Endodermal cell (in vitro differentiated cells): ENCODE data around the gene LRMDA. TPM values are rescaled to one million over a fixed set of nuclear protein-coding genes. Genes with fewer than 3 reads are reported as not detected.

Source experiments
- DNase-seq: peaks from one replicate; pipeline ENCODE4 v3.0.0-alpha.2; 2017
- H3K27ac ChIP-seq: 2 replicates; pipeline ENCODE4 v1.5.1; 2013; ENCODE audit warnings: mild to moderate bottlenecking, low read depth, low read length, moderate library complexity
- H3K27me3 ChIP-seq: 2 replicates; pipeline ENCODE4 v1.6.1; 2013; ENCODE audit warnings: mild to moderate bottlenecking, low read length, moderate library complexity; ENCODE audit not compliant: insufficient read depth, control insufficient read depth, poor library complexity, severe bottlenecking
- H3K36me3 ChIP-seq: 2 replicates; pipeline ENCODE4 v1.7.0; 2013; ENCODE audit warnings: mild to moderate bottlenecking, low read length, moderate library complexity; ENCODE audit not compliant: control insufficient read depth, insufficient read depth
- H3K4me1 ChIP-seq: one replicate; pipeline ENCODE4 v1.7.0; 2013; ENCODE audit warnings: low read length; ENCODE audit not compliant: control insufficient read depth, insufficient read depth
- H3K4me3 ChIP-seq: 2 replicates; pipeline ENCODE4 v1.5.1; 2013; ENCODE audit warnings: mild to moderate bottlenecking, low read length, moderate library complexity
- H3K9ac ChIP-seq: 2 replicates; pipeline ENCODE4 v1.6.1; 2013; ENCODE audit warnings: mild to moderate bottlenecking, low read length, moderate library complexity; ENCODE audit not compliant: poor library complexity, severe bottlenecking; ENCODE audit errors: extremely low read depth
- H3K9me3 ChIP-seq: 2 replicates; pipeline ENCODE4 v1.6.1; 2013; ENCODE audit warnings: mild to moderate bottlenecking, low read length, moderate library complexity; ENCODE audit not compliant: control insufficient read depth
- H3K27ac Mint-ChIP-seq: 2 replicates; pipeline ENCODE4 v1.8.0; 2020; ENCODE audit warnings: mixed read lengths
- H3K27me3 Mint-ChIP-seq: 2 replicates; pipeline ENCODE4 v1.8.0; 2021; ENCODE audit warnings: mild to moderate bottlenecking, mixed read lengths; ENCODE audit not compliant: insufficient read depth
- H3K36me3 Mint-ChIP-seq: 2 replicates; pipeline ENCODE4 v1.8.0; 2020; ENCODE audit warnings: low read depth, mixed read lengths
- H3K4me1 Mint-ChIP-seq: 2 replicates; pipeline ENCODE4 v1.8.0; 2020; ENCODE audit warnings: mixed read lengths
- H3K4me3 Mint-ChIP-seq: 2 replicates; pipeline ENCODE4 v1.8.0; 2020; ENCODE audit warnings: mild to moderate bottlenecking, moderate library complexity, mixed read lengths
- H3K9me3 Mint-ChIP-seq: 2 replicates; pipeline ENCODE4 v1.8.0; 2020; ENCODE audit warnings: mild to moderate bottlenecking, mixed read lengths
- WGBS, 2 experiments: methylation state at CpG; one replicate each; pipeline versions ENCODE4 v1.1.5 to v1.1.7; 2013; ENCODE audit warnings: missing lambda C conversion rate in 2 of 2, mixed read lengths in 1 of 2; ENCODE audit not compliant: insufficient coverage in 1 of 2, insufficient read length in 1 of 2; 5-methylcytosine and 5-hydroxymethylcytosine counted together
- total RNA-seq, 2 donors: library from RNA; stranded (reverse); fragmentation: NEBNext Ultra II Directional in 1 of 2; extraction: Animal tissue kit (Norgen Biotek cat#: 25700) in 1 of 2; gene quantifications; 2 replicates in 1 of 2; 3 replicates in 1 of 2; pipeline ENCODE4 v1.2.1, GENCODE V29; 2021
- TF ChIP-seq, protein P1 (sequence below): fragments of 200-600 bp; sonication (generic); conservative IDR thresholded peaks from 2 replicates; pipeline ENCODE4 v1.5.0; 2021; ENCODE audit warnings: antibody characterized with exemption, mild to moderate bottlenecking

The LRMDA gene
- total RNA-seq, 2 donors from 2014 or later = 1.7 to 5.1 TPM

DNA sequence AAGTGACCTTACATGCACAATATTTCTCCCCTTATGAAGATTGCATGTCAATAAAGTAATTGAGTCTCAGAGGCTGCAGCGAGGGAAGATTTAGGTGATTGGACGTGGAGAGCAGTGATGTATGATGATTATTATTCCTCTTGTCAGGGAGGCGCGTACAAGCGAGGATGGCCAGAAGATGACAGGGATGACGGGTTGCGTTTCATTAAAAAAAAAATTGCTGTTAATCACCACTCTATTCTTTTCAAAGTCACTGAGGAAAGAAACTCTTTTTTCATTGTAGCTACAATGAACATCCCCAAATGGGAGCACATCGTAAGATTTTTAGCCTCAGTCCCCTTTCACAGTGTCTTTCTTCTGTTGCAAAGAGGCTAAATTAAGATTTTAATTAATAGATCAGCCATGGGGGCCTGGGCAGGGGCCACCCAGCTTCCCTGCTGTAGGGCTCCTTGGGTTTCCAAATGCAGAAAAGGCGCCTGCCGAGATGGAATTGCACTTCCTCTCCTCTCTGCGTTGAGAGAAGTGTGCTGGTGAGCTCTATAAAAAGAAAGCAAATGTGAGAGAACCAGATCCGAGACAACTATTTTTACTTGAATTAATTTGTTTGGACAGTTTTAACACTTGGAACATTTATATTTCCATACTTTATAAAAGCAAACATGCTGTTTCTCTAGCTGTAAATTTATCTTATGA is 998.1 kb downstream of the LRMDA start:
- Mint-ChIP-seq H3K27me3 (no peaks in the 10 kb centered on the region), H3K27ac (no peak overlapping the region), H3K4me3 (no peak overlapping the region), H3K9me3 (peaks cover 9% of the 10 kb centered on the region), H3K4me1 (peaks cover 59% of the 10 kb centered on the region), H3K36me3 (no peaks in the 10 kb centered on the region)
- Histone ChIP-seq H3K4me3 (no peak overlapping the region), H3K27me3 (no peaks in the 10 kb centered on the region), H3K36me3 (no peaks in the 10 kb centered on the region), H3K27ac (no peak overlapping the region), H3K4me1 (peaks cover 23% of the 10 kb centered on the region), H3K9ac (no peak overlapping the region), H3K9me3 (no peaks in the 10 kb centered on the region)
- WGBS, 2 experiments = 87 to 90% methylated on average over 9 to 11 of the region's 12 CpGs
- DNase-seq = no peak
- TF ChIP-seq, protein P1, sequence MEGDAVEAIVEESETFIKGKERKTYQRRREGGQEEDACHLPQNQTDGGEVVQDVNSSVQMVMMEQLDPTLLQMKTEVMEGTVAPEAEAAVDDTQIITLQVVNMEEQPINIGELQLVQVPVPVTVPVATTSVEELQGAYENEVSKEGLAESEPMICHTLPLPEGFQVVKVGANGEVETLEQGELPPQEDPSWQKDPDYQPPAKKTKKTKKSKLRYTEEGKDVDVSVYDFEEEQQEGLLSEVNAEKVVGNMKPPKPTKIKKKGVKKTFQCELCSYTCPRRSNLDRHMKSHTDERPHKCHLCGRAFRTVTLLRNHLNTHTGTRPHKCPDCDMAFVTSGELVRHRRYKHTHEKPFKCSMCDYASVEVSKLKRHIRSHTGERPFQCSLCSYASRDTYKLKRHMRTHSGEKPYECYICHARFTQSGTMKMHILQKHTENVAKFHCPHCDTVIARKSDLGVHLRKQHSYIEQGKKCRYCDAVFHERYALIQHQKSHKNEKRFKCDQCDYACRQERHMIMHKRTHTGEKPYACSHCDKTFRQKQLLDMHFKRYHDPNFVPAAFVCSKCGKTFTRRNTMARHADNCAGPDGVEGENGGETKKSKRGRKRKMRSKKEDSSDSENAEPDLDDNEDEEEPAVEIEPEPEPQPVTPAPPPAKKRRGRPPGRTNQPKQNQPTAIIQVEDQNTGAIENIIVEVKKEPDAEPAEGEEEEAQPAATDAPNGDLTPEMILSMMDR = no peak

DNA sequence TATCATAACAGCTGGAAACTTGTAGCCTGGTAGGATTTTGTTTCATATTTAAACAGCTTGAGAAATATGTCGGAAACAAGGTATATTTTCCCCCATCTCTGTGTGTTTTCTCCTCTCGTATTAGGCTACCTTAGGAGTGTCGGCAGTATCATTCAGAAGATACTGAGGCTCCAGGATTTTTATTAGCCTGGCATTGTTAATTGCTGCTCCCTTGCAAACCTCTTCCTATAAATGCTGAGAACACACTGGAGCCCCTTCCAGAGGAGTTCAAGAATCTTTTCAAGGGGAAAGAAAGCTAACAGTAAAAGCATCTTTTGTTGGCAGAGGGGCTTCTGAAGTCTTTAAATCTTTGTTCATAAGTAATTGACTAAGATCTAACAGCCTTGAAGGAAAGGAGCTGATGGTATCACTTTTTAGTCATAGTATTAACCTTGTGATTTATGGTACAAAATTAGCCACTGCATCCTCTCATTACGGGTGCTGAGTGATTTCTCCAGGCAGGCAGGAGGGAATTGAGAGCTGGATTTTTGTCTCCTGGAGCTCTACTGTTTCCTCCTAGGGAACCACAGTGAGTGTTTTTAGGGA is 998.7 kb downstream of the LRMDA start:
- H3K4me1 Mint-ChIP-seq = peaks cover 63% of the 10 kb centered on the region
- H3K36me3 Mint-ChIP-seq = no peaks in the 10 kb centered on the region
- H3K9me3 Mint-ChIP-seq = peaks cover 9% of the 10 kb centered on the region
- 63 to 65% methylated on average over 3 to 4 of the region's 4 CpGs for WGBS, 2 experiments
- H3K9ac ChIP-seq = no peak overlapping the region
- H3K4me3 ChIP-seq = no peak overlapping the region
- H3K4me3 Mint-ChIP-seq = no peak overlapping the region
- H3K27ac ChIP-seq = no peak overlapping the region
- no peaks in the 10 kb centered on the region for H3K9me3 ChIP-seq
- no peaks in the 10 kb centered on the region for H3K27me3 Mint-ChIP-seq
- H3K4me1 ChIP-seq = peaks cover 28% of the 10 kb centered on the region
- no peaks in the 10 kb centered on the region for H3K36me3 ChIP-seq
- TF ChIP-seq, protein P1 = no peak
- no peak for DNase-seq
- H3K27me3 ChIP-seq = no peaks in the 10 kb centered on the region
- peak overlapping the region; percentile 8 for H3K27ac Mint-ChIP-seq

GRCh38 chr10:76432016-76433012 is 1000.9 kb downstream of the LRMDA start:
- Histone ChIP-seq H3K9me3 (no peaks in the 10 kb centered on the region), H3K27ac (peak overlapping the region; percentile 68), H3K4me1 (peaks cover 44% of the 10 kb centered on the region), H3K4me3 (no peak overlapping the region), H3K9ac (peak overlapping the region; percentile 42), H3K27me3 (no peaks in the 10 kb centered on the region), H3K36me3 (no peaks in the 10 kb centered on the region)
- no peaks in the 10 kb centered on the region for H3K36me3 Mint-ChIP-seq
- H3K4me1 Mint-ChIP-seq = peaks cover 82% of the 10 kb centered on the region
- H3K27me3 Mint-ChIP-seq = no peaks in the 10 kb centered on the region
- H3K4me3 Mint-ChIP-seq = no peak overlapping the region
- peak; percentile 72 for DNase-seq
- H3K27ac Mint-ChIP-seq = peak overlapping the region; percentile 91
- H3K9me3 Mint-ChIP-seq = no peaks in the 10 kb centered on the region
- TF ChIP-seq, protein P1 = no peak
- 72 to 86% methylated on average over 5 to 6 of the region's 7 CpGs for WGBS, 2 experiments
